IPS-18a (cell line): ENCODE results near the gene OTOL1.
"Not testable (repeated sequence)": the region's sequence is repeated elsewhere in the genome, so short reads cannot be mapped to it uniquely, and the experiment has no call there.

ENCODE experiments used
- H3K27ac ChIP-seq: one replicate; pipeline ENCODE4 v1.5.1; 2013; ENCODE audit warnings: low read length
- H3K27me3 ChIP-seq: one replicate; pipeline ENCODE4 v1.6.1; 2013; ENCODE audit warnings: mild to moderate bottlenecking, low read length; ENCODE audit not compliant: control insufficient read depth, insufficient read depth
- H3K36me3 ChIP-seq: one replicate; pipeline ENCODE4 v1.6.1; 2013; ENCODE audit warnings: low read depth, low read length; ENCODE audit not compliant: control insufficient read depth
- H3K4me1 ChIP-seq: one replicate; pipeline ENCODE4 v1.6.1; 2013; ENCODE audit warnings: low read depth, low read length; ENCODE audit not compliant: control insufficient read depth
- H3K4me3 ChIP-seq: one replicate; pipeline ENCODE4 v1.5.1; 2013; ENCODE audit warnings: low read length
- H3K9ac ChIP-seq: one replicate; pipeline ENCODE4 v1.6.1; 2013; ENCODE audit warnings: mild to moderate bottlenecking, low read length, moderate library complexity
- H3K9me3 ChIP-seq: one replicate; pipeline ENCODE4 v1.6.1; 2013; ENCODE audit warnings: low read depth, low read length; ENCODE audit not compliant: control insufficient read depth

Gene OTOL1

DNA sequence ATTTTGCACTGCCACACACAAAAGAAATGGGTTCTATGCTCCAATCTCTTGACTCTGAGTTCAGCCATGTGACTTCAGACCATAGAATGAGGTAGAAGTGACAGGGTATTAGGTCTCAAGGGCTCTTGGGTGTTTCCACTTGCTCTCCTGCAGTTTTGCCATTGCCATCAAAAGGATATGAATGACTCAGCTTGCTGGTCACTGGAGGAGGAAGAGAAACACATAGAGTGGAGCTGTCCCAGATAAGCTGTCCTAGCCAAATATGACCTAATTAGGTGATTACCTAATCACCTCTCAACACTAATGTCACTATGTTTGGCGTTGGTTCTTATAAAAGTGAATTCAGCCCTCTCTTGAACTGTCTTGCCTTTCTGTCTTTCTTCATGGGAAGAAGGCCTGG lies 8.3 kb upstream of the OTOL1 start:
- not testable (repeated sequence) for H3K4me1 ChIP-seq, H3K27me3 ChIP-seq, H3K27ac ChIP-seq, H3K4me3 ChIP-seq, H3K36me3 ChIP-seq, H3K9me3 ChIP-seq, H3K9ac ChIP-seq

DNA sequence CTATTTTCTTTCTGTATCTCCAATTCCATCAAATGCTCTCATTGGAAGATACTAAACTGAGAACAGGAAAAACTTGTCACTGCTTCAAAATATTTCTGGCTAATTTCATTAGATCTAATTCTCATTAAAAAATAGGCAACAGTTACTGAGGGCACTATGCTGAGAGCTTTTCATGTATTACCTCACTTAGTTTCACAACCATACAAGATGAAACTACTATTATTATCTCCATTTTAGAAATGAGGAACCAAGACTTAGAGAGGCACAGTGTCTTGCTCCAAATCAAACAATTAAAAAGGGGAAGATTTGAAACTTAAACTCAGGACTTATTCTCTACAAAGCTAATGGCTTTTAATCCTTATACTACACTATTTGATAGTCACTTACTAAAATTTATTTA lies 7.2 kb upstream of the OTOL1 start:
- Histone ChIP-seq H3K9ac (no peak overlapping the region), H3K36me3 (no peaks in the 10 kb centered on the region), H3K27me3 (no peaks in the 10 kb centered on the region), H3K27ac (no peak overlapping the region), H3K4me3 (no peak overlapping the region), H3K4me1 (no peaks in the 10 kb centered on the region), H3K9me3 (no peaks in the 10 kb centered on the region)

- not testable (repeated sequence) for H3K36me3 ChIP-seq, H3K9ac ChIP-seq, H3K4me1 ChIP-seq, H3K9me3 ChIP-seq, H3K4me3 ChIP-seq, H3K27ac ChIP-seq, H3K27me3 ChIP-seq
These were observed 5.8 kb upstream of the OTOL1 start for GRCh38 chr3:161490845-161491244.

GRCh38 chr3:161498259-161498921 lies 1.8 kb downstream of the OTOL1 start:
- Histone ChIP-seq H3K36me3 (no peaks in the 10 kb centered on the region), H3K4me3 (no peak overlapping the region), H3K9ac (no peak overlapping the region), H3K27ac (no peak overlapping the region), H3K4me1 (no peaks in the 10 kb centered on the region), H3K27me3 (no peaks in the 10 kb centered on the region), H3K9me3 (peaks cover 3% of the 10 kb centered on the region)

- Histone ChIP-seq H3K4me3 (no peak overlapping the region), H3K4me1 (no peaks in the 10 kb centered on the region), H3K9me3 (peaks cover under 1% of the 10 kb centered on the region), H3K27me3 (no peaks in the 10 kb centered on the region), H3K9ac (no peak overlapping the region), H3K36me3 (no peaks in the 10 kb centered on the region), H3K27ac (no peak overlapping the region)
These were observed 3.6 kb downstream of the OTOL1 start for GRCh38 chr3:161500068-161500796.

DNA sequence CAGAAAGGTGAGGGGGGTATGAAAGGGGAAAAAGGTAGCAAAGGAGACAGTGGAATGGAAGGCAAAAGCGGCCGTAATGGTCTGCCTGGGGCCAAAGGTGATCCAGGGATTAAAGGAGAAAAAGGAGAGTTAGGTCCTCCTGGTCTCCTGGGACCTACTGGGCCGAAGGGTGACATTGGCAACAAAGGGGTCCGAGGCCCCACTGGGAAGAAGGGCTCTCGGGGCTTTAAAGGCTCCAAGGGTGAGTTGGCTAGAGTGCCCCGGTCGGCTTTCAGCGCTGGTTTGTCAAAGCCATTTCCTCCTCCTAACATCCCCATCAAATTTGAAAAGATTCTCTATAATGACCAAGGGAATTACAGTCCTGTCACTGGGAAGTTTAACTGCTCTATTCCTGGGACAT lies 6.7 kb downstream of the OTOL1 start:
- Histone ChIP-seq H3K27ac (no peak overlapping the region), H3K4me3 (no peak overlapping the region), H3K36me3 (no peaks in the 10 kb centered on the region), H3K4me1 (no peaks in the 10 kb centered on the region), H3K9me3 (no peaks in the 10 kb centered on the region), H3K27me3 (no peaks in the 10 kb centered on the region), H3K9ac (no peak overlapping the region)

- H3K9me3 ChIP-seq = no peaks in the 10 kb centered on the region
- H3K9ac ChIP-seq = no peak overlapping the region
- H3K4me1 ChIP-seq = no peaks in the 10 kb centered on the region
- no peak overlapping the region for H3K4me3 ChIP-seq
- H3K27me3 ChIP-seq = no peaks in the 10 kb centered on the region
- no peak overlapping the region for H3K27ac ChIP-seq
- H3K36me3 ChIP-seq = no peaks in the 10 kb centered on the region
These were observed 12.4 kb downstream of the OTOL1 start for GRCh38 chr3:161508852-161509477.

DNA sequence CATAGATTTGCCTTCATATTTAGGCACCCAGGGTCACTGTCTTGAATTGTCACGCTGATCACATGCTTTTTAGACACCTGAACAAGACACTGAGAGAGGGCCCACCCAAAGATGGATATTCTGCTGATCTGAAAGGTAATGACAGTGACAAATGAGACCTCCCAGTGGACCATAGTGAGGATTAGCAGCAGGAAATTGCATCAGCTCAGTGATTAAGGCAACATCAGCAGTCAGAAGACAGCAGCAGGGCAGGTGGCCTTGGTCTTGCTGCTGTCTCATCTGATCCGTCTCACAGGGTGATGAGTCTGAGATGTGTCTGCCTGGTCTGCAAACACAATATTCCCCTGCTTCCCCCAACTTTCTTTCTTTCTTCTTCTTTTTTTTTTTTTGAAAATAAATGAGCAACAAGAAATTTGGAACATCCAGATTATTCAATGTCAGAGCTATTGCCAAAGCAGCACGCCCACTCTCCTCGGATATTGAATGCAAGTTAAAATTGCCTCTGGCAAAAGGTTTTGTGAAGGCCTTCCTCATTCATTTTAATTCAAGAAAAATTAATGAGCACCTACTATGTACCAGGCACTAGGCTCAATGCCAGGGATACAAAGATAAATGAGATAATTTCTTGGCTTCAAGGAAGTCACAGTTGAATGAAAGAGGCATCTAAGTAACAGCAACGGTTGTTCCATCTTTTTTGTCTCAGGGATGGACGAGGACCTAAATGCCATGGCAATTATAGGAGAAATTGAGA lies 14.1 kb downstream of the OTOL1 start:
- H3K9me3 ChIP-seq = no peaks in the 10 kb centered on the region
- H3K4me1 ChIP-seq = no peaks in the 10 kb centered on the region
- H3K27me3 ChIP-seq = no peaks in the 10 kb centered on the region
- H3K9ac ChIP-seq = no peak overlapping the region
- H3K4me3 ChIP-seq = no peak overlapping the region
- H3K36me3 ChIP-seq = no peaks in the 10 kb centered on the region
- H3K27ac ChIP-seq = no peak overlapping the region

DNA sequence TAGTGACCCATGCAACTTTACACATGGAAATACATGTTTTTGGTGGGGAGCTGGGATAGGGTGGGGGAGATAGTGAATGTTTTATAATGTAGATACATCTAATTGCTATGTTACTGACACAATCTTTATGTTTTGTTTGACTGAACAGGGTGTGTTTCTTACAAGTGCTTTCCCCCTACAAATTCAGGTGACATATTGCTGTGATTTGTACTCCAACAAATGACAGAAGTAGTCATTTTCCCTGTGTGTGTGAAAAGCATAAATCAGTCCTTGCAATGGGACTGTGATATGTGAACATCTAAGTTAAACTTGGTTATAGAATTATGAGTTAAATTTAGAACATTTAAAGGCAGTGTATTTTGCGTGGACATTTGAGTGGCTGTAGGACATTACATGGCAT lies 27.3 kb downstream of the OTOL1 start:
- H3K9me3 ChIP-seq = no peaks in the 10 kb centered on the region
- H3K27ac ChIP-seq = no peak overlapping the region
- H3K9ac ChIP-seq = no peak overlapping the region
- H3K36me3 ChIP-seq = no peaks in the 10 kb centered on the region
- no peak overlapping the region for H3K4me3 ChIP-seq
- no peaks in the 10 kb centered on the region for H3K4me1 ChIP-seq
- H3K27me3 ChIP-seq = no peaks in the 10 kb centered on the region

DNA sequence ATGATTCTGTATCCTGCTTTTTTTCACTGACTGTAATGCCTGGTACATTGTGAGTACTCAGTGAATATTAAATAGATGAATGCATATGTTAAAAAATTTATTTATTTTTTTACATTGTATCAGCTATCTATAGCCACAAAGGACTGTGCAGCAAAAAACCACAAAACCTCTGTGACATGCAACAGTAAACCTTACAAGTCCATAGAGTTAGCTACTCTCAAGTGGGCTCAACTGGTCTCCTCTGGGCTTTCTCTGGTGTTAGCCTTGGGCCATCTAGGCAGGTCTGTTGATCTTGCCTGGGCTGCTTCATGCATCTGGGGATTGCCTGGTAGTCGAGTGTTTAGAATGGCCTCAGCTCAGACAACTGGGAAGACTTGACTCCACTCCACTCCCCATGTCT lies 35.3 kb downstream of the OTOL1 start:
- Histone ChIP-seq H3K36me3 (no peaks in the 10 kb centered on the region), H3K27me3 (no peaks in the 10 kb centered on the region)

GRCh38 chr3:161540594-161540993 lies 44.0 kb downstream of the OTOL1 start:
- Histone ChIP-seq H3K4me3 (no peak overlapping the region), H3K36me3 (no peaks in the 10 kb centered on the region), H3K27me3 (no peaks in the 10 kb centered on the region), H3K4me1 (no peaks in the 10 kb centered on the region), H3K9ac (no peak overlapping the region), H3K27ac (no peak overlapping the region), H3K9me3 (no peaks in the 10 kb centered on the region)

More for the DNA sequence above, 35.3 kb downstream of the OTOL1 start:
- H3K9ac ChIP-seq = no peak overlapping the region
- no peaks in the 10 kb centered on the region for H3K9me3 ChIP-seq
- no peak overlapping the region for H3K4me3 ChIP-seq
- H3K27ac ChIP-seq = no peak overlapping the region
- H3K4me1 ChIP-seq = no peaks in the 10 kb centered on the region
